CD14-positive monocyte (primary cell): ENCODE measurements around the gene KLRC1. TPM values are rescaled to one million over a fixed set of nuclear protein-coding genes. Genes with fewer than 3 reads are reported as not detected.

Experiments
- DNase-seq, 3 donors: peaks; one replicate each; pipeline ENCODE4 v3.0.0-alpha.2; 2011 to 2022
- H2AFZ ChIP-seq: 2 replicates; pipeline ENCODE4 v1.6.0; 2012; ENCODE audit warnings: mild to moderate bottlenecking, low read depth, low read length, inconsistent platforms; ENCODE audit not compliant: insufficient read depth, poor library complexity, severe bottlenecking
- H3K27ac ChIP-seq, 2 donors: 1 replicate in 1 of 2; 2 replicates in 1 of 2; pipeline ENCODE4 v1.5.1; 2012 to 2013; ENCODE audit warnings: low read length in 2 of 2, control low read depth in 1 of 2, inconsistent platforms in 1 of 2, low read depth in 1 of 2, mild to moderate bottlenecking in 1 of 2
- H3K27me3 ChIP-seq, 2 donors: one replicate each; pipeline versions ENCODE4 v1.6.0 to v1.6.1; 2011 to 2013; ENCODE audit warnings: low read length in 2 of 2; ENCODE audit not compliant: control insufficient read depth in 2 of 2, insufficient read depth in 2 of 2
- H3K36me3 ChIP-seq, 2 donors: replicated peaks in 1 of 2; 1 replicate in 1 of 2; 2 replicates in 1 of 2; pipeline versions ENCODE4 v1.5.1 to v1.6.1; 2012 to 2013; ENCODE audit warnings: low read length in 2 of 2, control low read depth in 1 of 2, inconsistent platforms in 1 of 2, mild to moderate bottlenecking in 1 of 2; ENCODE audit not compliant: insufficient read depth in 2 of 2, control insufficient read depth in 1 of 2
- H3K4me1 ChIP-seq, 2 donors: 1 replicate in 1 of 2; 2 replicates in 1 of 2; pipeline versions ENCODE4 v1.5.1 to v1.6.1; 2012 to 2013; ENCODE audit warnings: low read length in 2 of 2, control low read depth in 1 of 2, inconsistent platforms in 1 of 2, mild to moderate bottlenecking in 1 of 2, moderate library complexity in 1 of 2; ENCODE audit not compliant: insufficient read depth in 2 of 2, control insufficient read depth in 1 of 2
- H3K4me2 ChIP-seq: replicated peaks from 2 replicates; pipeline ENCODE3; 2012; ENCODE audit warnings: low read length, moderate library complexity, mild to moderate bottlenecking; ENCODE audit not compliant: poor library complexity, severe bottlenecking; ENCODE audit errors: extremely low read depth
- H3K4me3 ChIP-seq, 3 experiments: fragments of 200-600 bp in 1 of 3; sonication (generic) in 1 of 3; replicated peaks in 1 of 3; 1 replicate in 2 of 3; 2 replicates in 1 of 3; pipeline ENCODE4 v1.5.1; 2011 to 2013; ENCODE audit warnings: low read length in 3 of 3, mild to moderate bottlenecking in 3 of 3, control low read depth in 2 of 3, low read depth in 2 of 3, inconsistent platforms in 1 of 3, moderate library complexity in 1 of 3
- H3K79me2 ChIP-seq: 2 replicates; pipeline ENCODE4 v1.6.0; 2012; ENCODE audit warnings: mild to moderate bottlenecking, control low read depth, inconsistent platforms, low read length, moderate library complexity; ENCODE audit not compliant: insufficient read depth
- H3K9ac ChIP-seq: 2 replicates; pipeline ENCODE4 v1.6.0; 2017; ENCODE audit warnings: low read length, mild to moderate bottlenecking; ENCODE audit not compliant: insufficient read depth, poor library complexity, severe bottlenecking
- H3K9me3 ChIP-seq, 2 donors: replicated peaks in 1 of 2; 1 replicate in 1 of 2; 2 replicates in 1 of 2; pipeline versions ENCODE4 v1.5.1 to v1.6.1; 2012 to 2013; ENCODE audit warnings: low read length in 2 of 2, control low read depth in 1 of 2; ENCODE audit not compliant: control insufficient read depth in 1 of 2, insufficient read depth in 1 of 2
- H4K20me1 ChIP-seq: 2 replicates; pipeline ENCODE4 v1.6.0; 2012; ENCODE audit warnings: mild to moderate bottlenecking, low read length, control low read depth, moderate library complexity; ENCODE audit not compliant: insufficient read depth
- H3K27ac Mint-ChIP-seq, 7 donors: one replicate each; pipeline ENCODE4 v1.8.0; 2020; ENCODE audit warnings: mild to moderate bottlenecking in 7 of 7, mixed read lengths in 7 of 7, moderate library complexity in 6 of 7, inconsistent platforms in 2 of 7
- H3K27me3 Mint-ChIP-seq, 3 donors: one replicate each; pipeline ENCODE4 v1.8.0; 2021 to 2022; ENCODE audit warnings: low read depth in 3 of 3, mild to moderate bottlenecking in 3 of 3, mixed read lengths in 3 of 3, moderate library complexity in 3 of 3, inconsistent platforms in 1 of 3
- H3K36me3 Mint-ChIP-seq, 2 donors: one replicate each; pipeline ENCODE4 v1.8.0; 2020; ENCODE audit warnings: mixed read lengths in 2 of 2, inconsistent platforms in 1 of 2, mild to moderate bottlenecking in 1 of 2
- H3K4me1 Mint-ChIP-seq: one replicate; pipeline ENCODE4 v1.8.0; 2020; ENCODE audit warnings: mild to moderate bottlenecking, mixed read lengths
- H3K4me3 Mint-ChIP-seq, 2 donors: one replicate each; pipeline ENCODE4 v1.8.0; 2020; ENCODE audit warnings: mild to moderate bottlenecking in 2 of 2, mixed read lengths in 2 of 2, moderate library complexity in 1 of 2
- H3K9me3 Mint-ChIP-seq, 7 donors: one replicate each; pipeline ENCODE4 v1.8.0; 2020 to 2022; ENCODE audit warnings: mixed read lengths in 7 of 7, mild to moderate bottlenecking in 6 of 7, moderate library complexity in 6 of 7, inconsistent platforms in 2 of 7
- CTCF ChIP-seq: fragments of 200-600 bp; IDR thresholded peaks from one replicate; pipeline ENCODE4 v1.8.0; 2022; ENCODE audit warnings: antibody characterized with exemption, mild to moderate bottlenecking
- WGBS: methylation state at CpG from one replicate; pipeline ENCODE4 v1.1.5; 2013; ENCODE audit warnings: missing lambda C conversion rate; ENCODE audit not compliant: insufficient coverage; 5-methylcytosine and 5-hydroxymethylcytosine counted together
- intact Hi-C, 2 donors: fragments of 100-400 bp; cut with micrococcal nuclease; formaldehyde crosslinking; loops; one replicate each; pipeline versions ENCODE4 v1.15.0 to v1.15.1; 2023
- polyA plus RNA-seq, 3 donors: library from polyadenylated mRNA; depleted of rRNA in 1 of 3; unstranded in 2 of 3; stranded (reverse) in 1 of 3; fragments of 300-500 nt in 2 of 3; fragments of >200 nt in 1 of 3; fragmentation: Illumina TruSeq in 2 of 3; gene quantifications; 1 replicate in 2 of 3; 2 replicates in 1 of 3; pipeline ENCODE4 v1.2.3, GENCODE V29; 2012 to 2021

The KLRC1 gene
- polyA plus RNA-seq, 3 donors, result not detected

- Histone ChIP-seq H3K4me3 (no peak overlapping the region), H3K79me2 (no peaks in the 10 kb centered on the region), H3K4me1 (no peaks in the 10 kb centered on the region), H2AFZ (no peak overlapping the region), H3K27ac (no peak overlapping the region), H3K9ac (no peak overlapping the region), H4K20me1 (no peaks in the 10 kb centered on the region), H3K9me3 (peaks cover 17% of the 10 kb centered on the region in 2 donors), H3K4me2 (no peak overlapping the region), H3K36me3 (no peaks in the 10 kb centered on the region), H3K27me3 (no peaks in the 10 kb centered on the region)
- Mint-ChIP-seq H3K9me3 (peaks cover 18 to 45% (median 34%) of the 10 kb centered on the region in 7 donors), H3K4me1 (no peaks in the 10 kb centered on the region), H3K36me3 (no peaks in the 10 kb centered on the region), H3K4me3 (no peak overlapping the region), H3K27me3 (peaks cover 0 to 4% (median 0%) of the 10 kb centered on the region in 3 donors), H3K27ac (no peak overlapping the region)
- intact Hi-C loops, result no loop called here
- DNase-seq, result no peak
- no peak for TF ChIP-seq CTCF
- 97% methylated on average over 3 of the region's 3 CpGs for WGBS
Measured at GRCh38 chr12:10457760-10458159, 4.6 kb upstream of the KLRC1 start.

GRCh38 chr12:10456856-10457255 lies 3.7 kb upstream of the KLRC1 start:
- Mint-ChIP-seq H3K27me3 (peaks cover 0 to 3% (median 0%) of the 10 kb centered on the region in 3 donors), H3K27ac (no peak overlapping the region), H3K9me3 (peaks cover 15 to 40% (median 30%) of the 10 kb centered on the region in 7 donors), H3K4me3 (no peak overlapping the region), H3K36me3 (no peaks in the 10 kb centered on the region), H3K4me1 (no peaks in the 10 kb centered on the region)
- H3K27me3 ChIP-seq, result no peaks in the 10 kb centered on the region
- H4K20me1 ChIP-seq, result no peaks in the 10 kb centered on the region
- TF ChIP-seq CTCF, result no peak
- H3K9ac ChIP-seq, result no peak overlapping the region
- intact Hi-C loops, result no loop called here
- no peak for DNase-seq
- no peak overlapping the region for H3K4me3 ChIP-seq
- H3K36me3 ChIP-seq, result no peaks in the 10 kb centered on the region
- H3K4me1 ChIP-seq, result no peaks in the 10 kb centered on the region
- WGBS, result no CpG with 5 or more reads among the region's 2 CpGs
- no peaks in the 10 kb centered on the region for H3K79me2 ChIP-seq
- no peak overlapping the region for H2AFZ ChIP-seq
- peaks cover 17% of the 10 kb centered on the region in 2 donors for H3K9me3 ChIP-seq
- no peak overlapping the region for H3K27ac ChIP-seq
- no peak overlapping the region for H3K4me2 ChIP-seq
